ENCODE data around the gene OR2B2.
"Not testable (repeated sequence)": the region's sequence is repeated elsewhere in the genome, so short reads cannot be mapped to it uniquely, and the experiment has no call there.

OR2B2 gene

DNA sequence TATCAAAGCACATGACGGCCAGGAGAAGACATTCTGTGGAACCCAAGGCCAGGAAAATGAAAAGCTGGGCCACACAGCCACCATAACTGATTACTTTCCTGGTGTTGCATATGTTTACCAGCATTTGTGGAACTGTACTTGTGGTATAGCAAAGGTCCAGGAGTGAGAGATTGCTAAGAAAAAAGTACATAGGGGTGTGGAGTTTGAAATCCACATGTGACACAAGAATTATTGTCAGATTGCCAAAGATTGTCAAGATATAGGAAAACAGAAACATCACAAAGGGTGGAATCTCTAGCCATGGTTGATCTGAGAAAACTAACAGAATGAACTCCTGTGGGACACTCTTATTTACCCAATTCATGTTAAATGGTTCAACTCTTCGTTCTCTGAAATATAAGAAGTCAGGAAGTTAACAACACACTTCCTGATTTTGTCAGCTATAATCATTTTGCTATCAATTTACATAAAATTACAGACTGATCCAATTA is at the start of gene OR2B2:
OR2B2 (minus strand) TSS at position 441 of the 491 bp plus-strand sequence; CDS start at position 364, 77 bp downstream.
- Histone ChIP-seq H3K4me3 (ENCODE audit: low read length) (no peak within 1 kb of the TSS), H3K36me3 (ENCODE audit: control insufficient read depth, insufficient read depth, low read length) (no peaks in the 10 kb centered on the region), H3K27ac (ENCODE audit: low read length) (no peak within 1 kb of the TSS), H3K4me1 (ENCODE audit: control insufficient read depth, insufficient read depth, low read length) (no peaks in the 10 kb centered on the region), H3K27me3 (ENCODE audit: control insufficient read depth, insufficient read depth, low read length) (no peaks in the 10 kb centered on the region), H3K9me3 (ENCODE audit: control insufficient read depth, insufficient read depth, low read length) (no peaks in the 10 kb centered on the region)
- WGBS (ENCODE audit: insufficient coverage, insufficient read length) = no CpG with 5 or more reads among the region's 2 CpGs
- DNase-seq (ENCODE audit: low read depth, low spot score) = no peak

DNA sequence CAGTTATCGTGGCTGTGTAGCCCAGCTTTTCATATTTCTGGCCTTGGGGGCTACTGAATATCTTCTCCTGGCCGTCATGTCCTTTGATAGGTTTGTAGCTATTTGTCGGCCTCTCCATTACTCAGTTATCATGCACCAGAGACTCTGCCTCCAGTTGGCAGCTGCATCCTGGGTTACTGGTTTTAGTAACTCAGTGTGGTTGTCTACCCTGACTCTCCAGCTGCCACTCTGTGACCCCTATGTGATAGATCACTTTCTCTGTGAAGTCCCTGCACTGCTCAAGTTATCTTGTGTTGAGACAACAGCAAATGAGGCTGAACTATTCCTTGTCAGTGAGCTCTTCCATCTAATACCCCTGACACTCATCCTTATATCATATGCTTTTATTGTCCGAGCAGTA is 45.3 kb upstream of the OR2B2 start:
- WGBS (ENCODE audit: insufficient coverage, insufficient read length) = no CpG with 5 or more reads among the region's 4 CpGs

DNA sequence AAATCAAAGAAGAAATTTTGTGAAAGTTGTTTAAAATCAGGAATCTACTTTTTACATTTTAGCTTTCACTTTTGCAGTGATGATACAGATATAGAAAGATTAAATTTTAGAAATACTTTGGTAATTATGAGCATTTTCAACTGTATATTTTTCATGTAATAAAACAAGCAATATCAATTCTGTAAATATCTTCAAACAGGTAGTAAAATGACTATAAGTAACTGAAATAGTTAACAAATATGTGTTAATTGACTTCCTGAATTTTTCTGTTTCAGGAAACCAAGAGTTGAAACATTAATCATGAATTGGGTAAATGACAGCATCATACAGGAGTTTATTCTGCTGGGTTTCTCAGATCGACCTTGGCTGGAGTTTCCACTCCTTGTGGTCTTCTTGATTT is 44.7 kb upstream of the OR2B2 start, which contains the start of gene OR2B6:
OR2B6 (plus strand) TSS at position 301 of the 400 bp plus-strand sequence; CDS start at position 301, 0 bp downstream.
- no peaks in the 10 kb centered on the region for H3K9me3 ChIP-seq (ENCODE audit: control insufficient read depth, insufficient read depth, low read length)
- H3K36me3 ChIP-seq (ENCODE audit: control insufficient read depth, insufficient read depth, low read length) = no peaks in the 10 kb centered on the region
- no peak for DNase-seq (ENCODE audit: low read depth, low spot score)
- H3K4me1 ChIP-seq (ENCODE audit: control insufficient read depth, insufficient read depth, low read length) = no peaks in the 10 kb centered on the region
- no peak within 1 kb of the TSS for H3K4me3 ChIP-seq (ENCODE audit: low read length)
- no peak within 1 kb of the TSS for H3K27ac ChIP-seq (ENCODE audit: low read length)
- WGBS (ENCODE audit: insufficient coverage, insufficient read length) = no CpG with 5 or more reads among the region's 1 CpG
- H3K27me3 ChIP-seq (ENCODE audit: control insufficient read depth, insufficient read depth, low read length) = no peaks in the 10 kb centered on the region

More for the DNA sequence above, 45.3 kb upstream of the OR2B2 start:
- no peaks in the 10 kb centered on the region for H3K4me1 ChIP-seq (ENCODE audit: control insufficient read depth, insufficient read depth, low read length)
- no peak overlapping the region for H3K27ac ChIP-seq (ENCODE audit: low read length)
- no peak for DNase-seq (ENCODE audit: low read depth, low spot score)
- no peaks in the 10 kb centered on the region for H3K9me3 ChIP-seq (ENCODE audit: control insufficient read depth, insufficient read depth, low read length)
- no peaks in the 10 kb centered on the region for H3K27me3 ChIP-seq (ENCODE audit: control insufficient read depth, insufficient read depth, low read length)
- H3K4me3 ChIP-seq (ENCODE audit: low read length) = no peak overlapping the region
- H3K36me3 ChIP-seq (ENCODE audit: control insufficient read depth, insufficient read depth, low read length) = no peaks in the 10 kb centered on the region

DNA sequence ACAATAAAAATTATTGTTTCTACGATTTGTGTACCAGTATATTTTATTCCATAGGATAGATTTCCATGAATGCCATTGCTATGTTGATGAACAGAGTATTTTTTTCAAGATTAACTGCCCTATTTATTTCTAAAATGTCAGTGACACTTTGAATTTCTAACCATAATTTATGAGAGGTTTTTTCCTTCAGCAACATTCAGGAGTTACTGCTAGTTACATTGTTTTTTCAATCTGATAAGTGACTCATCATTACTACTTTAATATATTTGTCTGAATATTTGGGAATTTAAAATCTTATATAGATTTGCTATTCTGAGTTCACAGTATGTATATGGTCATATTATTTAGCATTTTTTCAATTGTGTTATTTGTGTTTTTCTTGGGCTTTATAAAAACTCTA is 38.8 kb upstream of the OR2B2 start:
- DNase-seq (ENCODE audit: low read depth, low spot score) = no peak
- Histone ChIP-seq H3K27ac (ENCODE audit: low read length) (no peak overlapping the region), H3K36me3 (ENCODE audit: control insufficient read depth, insufficient read depth, low read length) (no peaks in the 10 kb centered on the region), H3K27me3 (ENCODE audit: control insufficient read depth, insufficient read depth, low read length) (no peaks in the 10 kb centered on the region), H3K4me3 (ENCODE audit: low read length) (no peak overlapping the region), H3K4me1 (ENCODE audit: control insufficient read depth, insufficient read depth, low read length) (no peaks in the 10 kb centered on the region), H3K9me3 (ENCODE audit: control insufficient read depth, insufficient read depth, low read length) (no peaks in the 10 kb centered on the region)
- no CpG with 5 or more reads among the region's 1 CpG for WGBS (ENCODE audit: insufficient coverage, insufficient read length)

DNA sequence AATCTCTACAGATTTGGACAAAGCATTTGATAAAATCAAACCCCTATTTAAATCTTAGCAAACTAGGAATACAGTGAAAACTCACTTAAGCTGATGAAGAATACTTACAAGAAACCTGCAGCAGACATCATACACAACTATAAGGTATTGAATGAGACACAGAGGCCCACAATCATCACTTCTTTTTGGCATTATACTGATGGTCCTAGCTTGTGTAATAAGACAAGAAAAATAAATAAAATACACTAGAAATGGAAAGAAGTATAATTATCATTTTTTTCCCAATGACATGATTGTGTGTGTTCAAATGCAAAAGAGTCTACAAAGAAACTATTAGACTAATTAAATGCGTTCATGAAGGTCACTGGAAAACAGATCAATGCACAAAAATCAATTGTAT is 36.0 kb upstream of the OR2B2 start:
- Histone ChIP-seq H3K27ac (ENCODE audit: low read length) (no peak overlapping the region), H3K9me3 (ENCODE audit: control insufficient read depth, insufficient read depth, low read length) (no peaks in the 10 kb centered on the region), H3K4me3 (ENCODE audit: low read length) (no peak overlapping the region), H3K36me3 (ENCODE audit: control insufficient read depth, insufficient read depth, low read length) (no peaks in the 10 kb centered on the region), H3K4me1 (ENCODE audit: control insufficient read depth, insufficient read depth, low read length) (no peaks in the 10 kb centered on the region), H3K27me3 (ENCODE audit: control insufficient read depth, insufficient read depth, low read length) (no peaks in the 10 kb centered on the region)
- DNase-seq (ENCODE audit: low read depth, low spot score) = no peak
- no CpG with 5 or more reads among the region's 1 CpG for WGBS (ENCODE audit: insufficient coverage, insufficient read length)

DNA sequence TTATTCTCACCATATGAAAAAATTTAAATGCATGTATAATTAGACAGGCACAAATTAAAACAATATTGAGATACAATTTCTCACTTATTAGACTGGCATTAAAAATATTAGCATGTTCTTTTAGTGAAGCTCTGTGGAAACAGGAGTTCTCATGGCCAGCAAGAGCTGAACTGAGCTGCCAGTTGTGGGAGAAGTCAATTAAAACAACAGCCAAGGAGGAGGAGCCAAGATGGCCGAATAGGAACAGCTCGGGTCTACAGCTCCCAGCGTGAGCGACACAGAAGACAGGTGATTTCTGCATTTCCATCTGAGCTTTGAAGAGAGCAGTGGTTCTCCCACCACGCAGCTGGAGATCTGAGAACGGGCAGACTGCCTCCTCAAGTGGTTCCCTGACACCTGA is 30.9 kb upstream of the OR2B2 start:
- H3K36me3 ChIP-seq (ENCODE audit: control insufficient read depth, insufficient read depth, low read length); H3K9me3 ChIP-seq (ENCODE audit: control insufficient read depth, insufficient read depth, low read length); H3K27ac ChIP-seq (ENCODE audit: low read length); H3K4me1 ChIP-seq (ENCODE audit: control insufficient read depth, insufficient read depth, low read length); H3K4me3 ChIP-seq (ENCODE audit: low read length); H3K27me3 ChIP-seq (ENCODE audit: control insufficient read depth, insufficient read depth, low read length); DNase-seq (ENCODE audit: low read depth, low spot score): not testable (repeated sequence)
- WGBS (ENCODE audit: insufficient coverage, insufficient read length) = no CpG with 5 or more reads among the region's 6 CpGs

DNA sequence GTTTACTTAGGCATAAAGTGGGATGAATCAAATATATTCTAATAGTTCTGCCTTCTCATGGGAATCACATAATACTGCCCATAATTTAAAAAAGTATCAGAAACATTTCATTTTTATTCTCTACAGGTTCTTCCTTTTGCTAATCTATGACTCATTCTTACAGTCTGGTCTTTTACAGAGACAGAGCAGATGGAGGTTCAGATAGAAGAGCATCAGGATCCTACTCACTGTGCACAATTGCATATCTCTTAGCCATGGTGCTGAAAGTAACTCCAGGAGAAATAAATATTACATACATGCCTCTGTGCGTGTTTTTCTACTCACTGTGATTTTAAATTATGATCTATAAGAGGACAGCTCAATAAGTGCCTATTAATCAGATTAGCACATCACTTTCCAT is 28.6 kb upstream of the OR2B2 start:
- H3K27me3 ChIP-seq (ENCODE audit: control insufficient read depth, insufficient read depth, low read length) = no peaks in the 10 kb centered on the region
- no peak overlapping the region for H3K4me3 ChIP-seq (ENCODE audit: low read length)
- WGBS (ENCODE audit: insufficient coverage, insufficient read length) = no CpG with 5 or more reads among the region's 1 CpG
- no peak overlapping the region for H3K27ac ChIP-seq (ENCODE audit: low read length)
- no peaks in the 10 kb centered on the region for H3K4me1 ChIP-seq (ENCODE audit: control insufficient read depth, insufficient read depth, low read length)
- no peaks in the 10 kb centered on the region for H3K36me3 ChIP-seq (ENCODE audit: control insufficient read depth, insufficient read depth, low read length)
- DNase-seq (ENCODE audit: low read depth, low spot score) = no peak
- no peaks in the 10 kb centered on the region for H3K9me3 ChIP-seq (ENCODE audit: control insufficient read depth, insufficient read depth, low read length)

DNA sequence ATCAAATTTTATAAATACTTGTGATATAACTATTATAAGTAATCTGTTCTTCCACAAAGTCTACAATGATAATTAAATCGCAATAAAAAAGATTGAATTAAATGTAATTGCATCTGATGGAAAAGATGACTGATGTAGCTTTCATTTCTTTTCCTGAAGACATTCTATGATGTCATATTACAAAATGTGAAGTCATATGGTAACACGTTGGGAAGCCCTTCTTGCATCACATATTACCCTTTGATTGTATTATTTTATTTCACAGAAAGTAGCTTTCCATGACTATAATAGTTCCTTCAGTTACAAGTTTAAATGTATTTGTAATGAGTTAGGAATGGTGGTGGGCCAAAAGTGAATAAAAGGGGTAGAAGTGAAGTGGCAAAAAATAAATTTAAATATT is 19.0 kb upstream of the OR2B2 start:
- DNase-seq (ENCODE audit: low read depth, low spot score) = no peak
- H3K4me3 ChIP-seq (ENCODE audit: low read length) = no peak overlapping the region
- no peaks in the 10 kb centered on the region for H3K36me3 ChIP-seq (ENCODE audit: control insufficient read depth, insufficient read depth, low read length)
- H3K4me1 ChIP-seq (ENCODE audit: control insufficient read depth, insufficient read depth, low read length) = no peaks in the 10 kb centered on the region
- H3K27me3 ChIP-seq (ENCODE audit: control insufficient read depth, insufficient read depth, low read length) = no peaks in the 10 kb centered on the region
- no CpG with 5 or more reads among the region's 2 CpGs for WGBS (ENCODE audit: insufficient coverage, insufficient read length)
- H3K27ac ChIP-seq (ENCODE audit: low read length) = no peak overlapping the region
- H3K9me3 ChIP-seq (ENCODE audit: control insufficient read depth, insufficient read depth, low read length) = no peaks in the 10 kb centered on the region; the same call in 1 of the 2 replicates

DNA sequence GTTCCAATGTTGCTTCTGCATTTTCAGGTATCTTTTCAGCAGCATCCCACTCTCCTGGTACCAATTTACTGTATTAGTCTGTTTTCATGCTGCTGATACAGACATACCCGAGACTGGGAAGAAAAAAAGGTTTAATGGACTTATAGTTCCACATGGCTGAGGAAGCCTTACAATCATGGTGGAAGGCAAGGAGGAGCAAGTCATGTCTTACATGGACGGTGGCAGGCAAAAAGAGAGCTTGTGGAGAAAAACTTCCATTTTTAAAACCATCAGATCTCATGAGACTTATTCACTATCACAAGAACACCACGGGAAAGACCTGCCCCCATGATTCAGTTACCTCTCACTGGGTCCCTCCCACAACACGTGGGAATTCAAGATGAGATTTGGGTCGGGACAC is 17.7 kb upstream of the OR2B2 start:
- no CpG with 5 or more reads among the region's 5 CpGs for WGBS (ENCODE audit: insufficient coverage, insufficient read length)
- not testable (repeated sequence) for H3K27me3 ChIP-seq (ENCODE audit: control insufficient read depth, insufficient read depth, low read length); DNase-seq (ENCODE audit: low read depth, low spot score); H3K4me1 ChIP-seq (ENCODE audit: control insufficient read depth, insufficient read depth, low read length); H3K27ac ChIP-seq (ENCODE audit: low read length); H3K9me3 ChIP-seq (ENCODE audit: control insufficient read depth, insufficient read depth, low read length); H3K36me3 ChIP-seq (ENCODE audit: control insufficient read depth, insufficient read depth, low read length); H3K4me3 ChIP-seq (ENCODE audit: low read length)

DNA sequence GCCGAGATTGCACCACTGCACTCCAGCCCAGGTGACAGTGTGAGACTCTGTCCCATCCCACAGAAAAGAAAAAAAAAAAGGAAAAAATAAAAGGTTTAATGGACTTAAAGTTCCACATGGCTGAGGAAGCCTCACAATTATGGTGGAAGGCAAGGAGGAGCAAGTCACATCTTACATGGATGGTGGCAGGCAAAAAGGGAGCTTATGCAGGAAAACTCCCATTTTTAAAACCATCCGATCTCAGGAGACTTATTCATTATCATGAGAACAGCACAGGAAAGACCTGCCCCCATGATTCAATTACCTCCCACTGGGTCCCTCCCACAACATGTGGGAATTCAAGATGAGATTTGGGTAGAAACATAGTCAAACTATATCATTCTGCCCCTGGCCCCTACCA is 15.8 kb upstream of the OR2B2 start:
- H3K36me3 ChIP-seq (ENCODE audit: control insufficient read depth, insufficient read depth, low read length); H3K4me3 ChIP-seq (ENCODE audit: low read length); H3K27me3 ChIP-seq (ENCODE audit: control insufficient read depth, insufficient read depth, low read length); DNase-seq (ENCODE audit: low read depth, low spot score); H3K4me1 ChIP-seq (ENCODE audit: control insufficient read depth, insufficient read depth, low read length); H3K27ac ChIP-seq (ENCODE audit: low read length); H3K9me3 ChIP-seq (ENCODE audit: control insufficient read depth, insufficient read depth, low read length): not testable (repeated sequence)
- WGBS (ENCODE audit: insufficient coverage, insufficient read length) = no CpG with 5 or more reads among the region's 2 CpGs

DNA sequence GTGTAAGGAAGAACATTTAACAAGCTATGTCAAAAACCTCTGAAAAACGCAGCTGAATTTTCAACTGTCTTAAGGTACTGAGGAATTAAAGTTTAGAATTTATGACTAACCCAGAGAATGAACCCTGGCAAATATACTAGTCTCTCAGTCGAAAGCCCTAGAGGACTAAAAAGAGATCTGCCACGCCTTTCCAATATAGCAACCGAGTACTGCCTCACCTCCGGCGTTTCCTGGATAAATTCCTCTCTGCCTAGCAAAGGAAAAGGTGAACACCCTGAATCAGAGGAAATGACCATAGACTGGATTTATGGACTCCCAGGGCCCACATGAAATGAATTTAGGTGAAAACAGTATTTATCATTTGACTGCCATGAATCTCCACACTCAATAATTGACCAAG is 12.0 kb upstream of the OR2B2 start:
- Histone ChIP-seq H3K4me1 (ENCODE audit: control insufficient read depth, insufficient read depth, low read length) (no peaks in the 10 kb centered on the region), H3K27ac (ENCODE audit: low read length) (no peak overlapping the region), H3K27me3 (ENCODE audit: control insufficient read depth, insufficient read depth, low read length) (no peaks in the 10 kb centered on the region), H3K4me3 (ENCODE audit: low read length) (no peak overlapping the region), H3K9me3 (ENCODE audit: control insufficient read depth, insufficient read depth, low read length) (no peaks in the 10 kb centered on the region; the same call in 1 of the 2 replicates), H3K36me3 (ENCODE audit: control insufficient read depth, insufficient read depth, low read length) (no peaks in the 10 kb centered on the region)
- WGBS (ENCODE audit: insufficient coverage, insufficient read length) = no CpG with 5 or more reads among the region's 6 CpGs
- no peak for DNase-seq (ENCODE audit: low read depth, low spot score)

Measured in iPS DF 6.9 (cell line).